GM21390 (cell line): ENCODE measurements around the gene USP12.
A peak's percentile ranks its signal among the peaks of the same experiment; 100 is the strongest.
"Not testable (repeated sequence)": the region's sequence is repeated elsewhere in the genome, so short reads cannot be mapped to it uniquely, and the experiment has no call there.

Experiments used
- ATAC-seq: cut with Tn5 transposase; IDR thresholded peaks from one replicate; pipeline ENCODE4 v1.9.1; 2021; ENCODE audit not compliant: unreplicated experiment

USP12 gene, protein sequence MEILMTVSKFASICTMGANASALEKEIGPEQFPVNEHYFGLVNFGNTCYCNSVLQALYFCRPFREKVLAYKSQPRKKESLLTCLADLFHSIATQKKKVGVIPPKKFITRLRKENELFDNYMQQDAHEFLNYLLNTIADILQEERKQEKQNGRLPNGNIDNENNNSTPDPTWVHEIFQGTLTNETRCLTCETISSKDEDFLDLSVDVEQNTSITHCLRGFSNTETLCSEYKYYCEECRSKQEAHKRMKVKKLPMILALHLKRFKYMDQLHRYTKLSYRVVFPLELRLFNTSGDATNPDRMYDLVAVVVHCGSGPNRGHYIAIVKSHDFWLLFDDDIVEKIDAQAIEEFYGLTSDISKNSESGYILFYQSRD

DNA sequence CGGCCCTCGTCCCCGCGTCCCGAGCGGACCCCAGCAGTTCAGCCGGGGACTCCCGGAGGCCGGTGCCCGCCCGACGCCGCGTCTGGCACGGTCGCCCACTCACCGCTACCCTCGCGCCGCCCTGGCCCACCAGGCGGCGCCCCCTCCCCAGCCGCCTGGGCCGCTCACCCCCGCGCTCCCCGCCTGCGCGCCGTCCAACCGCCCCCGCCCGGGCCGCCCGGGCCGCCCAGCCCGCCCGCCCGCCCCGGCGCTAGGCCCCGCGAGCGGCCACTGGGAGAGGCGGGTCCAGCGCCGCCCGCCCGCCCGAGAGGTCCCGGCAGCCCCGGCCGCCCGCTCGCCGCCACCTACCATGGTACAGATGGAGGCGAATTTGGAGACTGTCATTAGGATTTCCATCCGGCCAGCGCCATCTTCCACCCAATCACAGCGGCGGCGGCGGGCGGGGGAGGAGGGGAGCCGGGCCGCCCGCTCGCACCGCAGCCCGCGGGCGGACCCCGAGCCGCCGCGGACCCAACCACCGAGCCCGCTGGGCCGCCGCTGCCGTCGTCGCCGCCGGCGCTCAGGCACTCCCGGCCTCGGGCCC, at the start of gene USP12:
USP12 (minus strand) TSS at position 568 of the 583 bp plus-strand sequence; CDS start at position 396, 172 bp downstream.
- peak; percentile 5 for ATAC-seq

DNA sequence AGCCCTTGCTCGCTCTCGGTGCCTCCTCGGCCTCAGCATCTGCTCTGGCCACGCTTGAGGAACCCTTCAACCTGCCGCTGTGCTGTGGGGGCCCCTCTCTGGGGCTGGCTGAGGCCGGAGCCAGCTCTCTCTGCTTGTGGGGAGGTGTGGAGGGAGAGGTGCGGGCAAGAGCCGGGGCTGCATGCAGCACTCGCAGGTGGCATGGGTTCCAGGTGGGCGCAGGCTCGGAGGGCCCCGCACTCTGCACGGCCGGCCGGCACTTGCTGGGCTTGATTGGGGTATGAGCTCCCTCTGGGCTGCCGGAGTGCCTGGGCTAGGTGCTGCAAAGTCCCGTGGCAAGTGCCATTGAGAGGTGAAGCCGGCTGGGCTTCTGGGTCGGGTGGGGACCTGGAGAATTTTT, 48.0 kb upstream of the USP12 start:
- no peak for ATAC-seq

DNA sequence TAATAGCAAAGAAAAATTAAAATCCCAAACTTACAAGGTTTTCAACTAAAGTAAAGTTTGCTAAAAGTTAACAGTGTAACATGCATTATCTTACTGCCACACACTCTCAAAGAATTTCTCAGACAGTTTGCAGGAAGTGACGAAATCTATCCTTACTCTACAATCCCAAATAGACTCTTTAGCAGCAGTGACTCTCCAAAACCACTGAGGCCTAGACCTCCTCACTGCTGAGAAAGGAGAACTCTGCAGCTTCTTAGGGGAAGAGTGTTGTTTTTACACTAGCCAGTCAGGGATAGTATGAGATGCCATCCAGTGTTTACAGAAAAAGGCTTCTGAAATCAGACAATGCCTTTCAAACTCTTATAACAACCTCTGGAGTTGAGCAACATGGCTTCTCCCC, 47.2 kb upstream of the USP12 start:
- ATAC-seq: not testable (repeated sequence)

DNA sequence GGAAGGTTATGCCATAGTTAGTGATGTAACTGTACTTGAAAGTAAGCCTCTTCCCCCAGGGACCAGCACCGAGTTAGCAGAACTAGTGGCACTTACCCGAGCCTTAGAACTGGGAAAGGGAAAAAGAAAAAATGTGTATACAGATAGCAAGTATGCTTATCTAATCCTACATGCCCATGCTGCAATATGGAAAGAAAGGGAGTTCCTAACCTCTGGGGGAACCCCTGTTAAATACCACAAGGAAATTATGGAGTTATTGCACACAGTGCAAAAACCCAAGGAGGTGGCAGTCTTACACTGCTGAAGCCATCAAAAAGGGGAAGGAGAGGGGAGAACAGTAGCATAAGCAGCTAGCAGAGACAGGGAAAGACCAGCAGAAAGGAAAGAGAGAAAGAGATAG, 46.2 kb upstream of the USP12 start:
- not testable (repeated sequence) for ATAC-seq

DNA sequence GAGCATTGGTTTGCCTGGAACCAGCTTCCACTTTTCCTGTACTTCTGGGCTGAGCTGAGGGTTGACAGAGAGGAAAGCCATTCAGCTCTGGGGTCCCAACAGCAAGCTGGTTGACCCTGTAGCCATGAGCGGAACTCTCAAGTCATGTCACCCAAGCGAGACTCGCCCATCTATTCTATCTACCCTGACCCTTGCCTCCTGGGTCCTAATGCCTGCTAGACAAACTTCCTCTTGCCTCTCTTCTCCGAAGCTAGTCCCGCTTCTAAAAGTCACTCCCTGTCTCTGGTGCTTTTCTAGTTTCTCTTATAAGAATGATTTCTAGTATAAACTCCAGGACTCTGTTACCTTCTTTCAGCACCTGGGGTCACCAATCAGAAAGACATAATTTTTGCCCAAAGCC, 41.8 kb upstream of the USP12 start:
- ATAC-seq: not testable (repeated sequence)

DNA sequence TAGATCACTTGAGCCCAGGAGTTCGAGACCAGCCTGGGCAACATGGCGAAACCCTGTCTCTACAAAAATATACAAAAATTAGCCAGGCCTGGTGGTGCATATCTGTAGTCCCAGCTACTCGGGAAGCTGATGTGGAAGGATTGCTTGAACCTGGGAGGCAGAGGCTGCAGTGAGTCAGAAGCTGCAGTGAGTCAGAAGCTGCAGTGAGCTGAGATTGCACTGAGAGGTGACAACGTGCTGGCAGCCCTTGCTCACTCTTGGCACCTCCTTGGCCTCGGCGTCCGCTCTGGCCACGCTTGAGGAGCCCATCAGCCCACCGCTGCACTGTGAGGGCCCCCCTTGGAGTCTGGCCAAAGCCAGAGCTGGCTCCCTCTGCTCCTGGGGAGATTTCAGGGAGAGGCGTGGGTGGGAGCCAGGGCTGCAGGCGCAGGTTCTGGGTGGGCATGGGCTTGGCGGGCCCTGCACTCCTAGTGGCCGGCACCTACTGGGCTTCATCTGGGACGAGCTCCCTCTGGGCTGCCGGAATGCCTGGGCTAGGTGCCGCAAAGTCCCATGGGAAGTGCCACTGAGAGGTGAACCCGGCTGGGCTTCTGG, 40.3 kb upstream of the USP12 start:
- no peak for ATAC-seq

DNA sequence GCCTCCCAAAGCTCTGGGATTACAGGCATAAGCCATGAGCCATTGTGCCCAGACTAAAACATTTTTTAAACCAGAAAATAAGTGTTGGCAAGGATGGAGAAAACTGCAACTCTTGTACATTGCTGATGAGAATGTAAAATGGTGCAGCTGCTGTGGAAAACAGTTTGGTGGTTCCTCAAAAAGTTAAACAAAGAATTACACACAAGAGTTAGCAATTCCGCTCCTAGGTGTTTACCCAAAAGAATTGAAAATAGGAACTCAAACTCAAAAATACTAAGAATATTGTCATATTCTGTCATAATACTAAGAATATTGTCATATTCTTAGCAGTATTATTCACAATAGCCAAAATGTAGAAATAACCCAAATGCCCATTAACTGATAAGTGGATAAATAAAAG, 39.7 kb upstream of the USP12 start:
- no peak for ATAC-seq

DNA sequence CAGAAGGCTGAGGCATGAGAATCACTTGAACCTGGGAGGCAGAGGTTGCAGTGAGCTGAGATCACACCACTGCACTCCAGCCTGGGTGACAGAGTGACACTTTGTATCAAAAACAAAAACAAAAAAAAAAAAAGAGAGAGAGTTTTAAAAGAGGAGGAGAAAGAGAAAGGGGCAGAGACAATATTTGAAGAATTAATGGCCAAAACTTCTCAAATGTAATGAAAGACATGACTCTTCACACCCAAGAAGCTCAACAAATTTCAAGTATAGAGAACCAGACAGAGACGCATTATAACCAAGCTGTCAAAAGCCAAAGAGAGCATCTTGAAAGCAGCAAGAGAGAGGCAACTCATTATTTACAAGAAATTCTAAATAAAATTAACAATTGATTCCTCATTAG, 36.9 kb upstream of the USP12 start:
- no peak for ATAC-seq

DNA sequence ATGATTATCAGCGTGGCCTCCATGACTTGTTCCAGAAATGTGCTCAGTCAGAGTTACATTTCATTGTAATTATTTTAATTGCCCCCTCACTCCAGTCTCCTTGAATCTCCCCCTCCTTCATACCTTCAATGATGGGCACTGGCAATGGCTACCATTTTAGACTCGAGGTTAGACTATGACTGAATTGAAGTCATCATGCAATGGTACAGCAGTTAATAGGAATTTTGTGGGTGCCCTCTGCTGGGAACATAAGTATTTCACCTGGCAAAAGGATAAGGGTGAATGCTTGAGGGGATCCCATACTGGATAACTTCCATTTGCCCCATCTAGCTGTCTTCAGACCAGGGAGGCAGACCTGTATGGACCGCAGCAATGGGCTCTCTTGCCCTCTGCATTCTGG, 32.2 kb upstream of the USP12 start:
- no peak for ATAC-seq

DNA sequence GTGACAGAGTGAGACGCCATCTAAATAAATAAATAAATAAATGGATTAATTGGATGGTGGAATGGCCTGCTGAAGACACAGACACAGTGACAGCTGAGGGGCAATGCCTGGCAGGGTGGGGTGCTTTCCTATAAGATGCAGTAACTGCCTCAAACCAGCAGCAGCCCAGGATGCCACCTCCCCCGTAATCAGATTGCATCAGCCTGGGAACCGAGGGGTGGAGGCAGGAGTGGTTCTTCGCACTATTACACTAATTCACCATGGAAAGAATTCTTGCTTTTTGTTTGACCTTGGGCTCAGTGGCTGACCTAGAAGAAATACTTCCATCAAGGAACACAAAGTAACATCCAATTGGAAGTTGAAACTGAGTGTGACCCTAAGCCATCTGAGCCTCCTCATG, 31.6 kb upstream of the USP12 start:
- ATAC-seq: no peak

DNA sequence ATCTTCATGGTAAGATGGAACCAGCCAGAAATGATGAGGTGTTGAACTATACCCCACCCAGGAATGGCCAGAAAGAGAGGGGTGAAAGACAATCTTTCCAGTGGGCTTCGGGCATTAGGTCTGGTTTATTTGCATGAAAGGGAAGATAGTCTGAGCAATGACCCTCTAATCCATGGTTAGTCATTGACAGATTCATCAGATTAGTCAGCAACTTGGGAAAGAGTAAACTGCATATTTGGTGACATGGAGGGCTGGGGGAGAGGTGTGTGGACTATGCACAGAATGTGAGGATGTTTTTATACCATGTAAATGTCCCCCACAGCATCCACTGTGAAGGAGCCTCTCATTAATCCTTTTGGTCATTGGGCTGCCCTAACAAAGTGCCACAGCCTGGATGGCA, 30.1 kb upstream of the USP12 start:
- no peak for ATAC-seq

DNA sequence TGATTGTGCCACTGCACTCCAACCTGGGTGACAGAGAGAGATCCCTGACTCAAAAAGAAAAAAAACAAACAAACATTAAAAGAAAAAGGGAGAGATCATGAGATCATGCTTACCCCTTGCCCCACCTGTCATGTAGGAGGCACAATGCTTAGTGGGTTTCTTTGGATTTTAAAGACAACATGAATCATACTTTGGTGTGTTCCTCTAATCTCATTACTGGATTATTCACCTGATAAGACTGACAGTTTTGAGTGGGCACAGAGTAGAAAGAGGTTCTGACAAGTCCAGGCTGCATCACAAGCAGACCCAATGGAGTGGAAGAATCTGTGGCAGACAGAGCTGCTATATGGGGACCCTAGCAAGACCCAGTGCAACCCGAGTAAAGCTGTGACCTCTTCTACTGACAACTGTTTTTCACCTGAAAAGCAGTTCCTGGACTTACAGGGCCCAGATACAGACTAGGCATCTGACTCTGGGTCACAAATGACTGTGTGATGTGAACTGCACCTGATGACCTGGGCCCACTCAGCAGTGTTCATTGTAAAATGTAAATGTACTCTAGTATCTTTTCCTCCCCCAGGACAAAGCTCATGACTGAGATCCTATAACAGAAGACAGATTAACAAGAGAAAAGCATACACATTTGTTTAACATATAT, 28.9 kb upstream of the USP12 start:
- no peak for ATAC-seq

DNA sequence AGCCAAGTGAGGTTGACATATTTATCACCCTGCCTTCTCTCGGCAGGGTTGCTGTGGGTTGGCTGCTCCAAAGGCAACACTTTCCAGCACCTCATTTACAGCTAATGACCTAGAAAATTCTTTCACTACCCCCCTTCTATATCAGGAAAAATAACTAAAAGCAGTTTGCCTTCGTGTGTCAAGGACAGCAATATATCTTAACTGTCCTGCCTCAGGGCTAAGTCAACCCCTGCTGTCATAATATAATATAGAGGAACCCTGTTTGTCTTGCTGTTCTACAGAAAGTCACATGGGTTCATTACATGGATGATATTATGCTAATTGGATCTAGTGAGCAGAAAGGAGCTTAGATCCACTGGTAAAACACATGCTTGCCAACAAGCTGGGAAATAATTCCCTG, 28.1 kb upstream of the USP12 start:
- no peak for ATAC-seq

DNA sequence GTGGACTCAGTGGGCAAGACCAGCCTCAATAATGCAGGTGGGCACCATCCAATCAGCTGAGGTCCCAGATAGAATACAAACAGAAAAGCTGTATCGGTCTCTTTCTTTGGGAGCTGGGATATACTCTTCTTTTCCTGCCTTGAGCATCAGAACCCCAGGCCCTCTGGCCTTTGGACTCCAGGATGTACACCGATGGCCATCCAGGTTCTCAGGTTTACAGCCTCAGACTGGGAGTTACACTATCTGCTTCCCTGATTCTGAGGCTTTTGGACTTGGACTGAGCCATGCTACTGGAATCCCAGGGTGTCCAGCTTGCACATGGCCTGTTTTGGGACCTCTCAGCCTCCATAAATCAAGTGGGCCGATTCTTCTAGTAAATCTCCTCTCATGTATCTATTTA, 27.6 kb upstream of the USP12 start:
- no peak for ATAC-seq

DNA sequence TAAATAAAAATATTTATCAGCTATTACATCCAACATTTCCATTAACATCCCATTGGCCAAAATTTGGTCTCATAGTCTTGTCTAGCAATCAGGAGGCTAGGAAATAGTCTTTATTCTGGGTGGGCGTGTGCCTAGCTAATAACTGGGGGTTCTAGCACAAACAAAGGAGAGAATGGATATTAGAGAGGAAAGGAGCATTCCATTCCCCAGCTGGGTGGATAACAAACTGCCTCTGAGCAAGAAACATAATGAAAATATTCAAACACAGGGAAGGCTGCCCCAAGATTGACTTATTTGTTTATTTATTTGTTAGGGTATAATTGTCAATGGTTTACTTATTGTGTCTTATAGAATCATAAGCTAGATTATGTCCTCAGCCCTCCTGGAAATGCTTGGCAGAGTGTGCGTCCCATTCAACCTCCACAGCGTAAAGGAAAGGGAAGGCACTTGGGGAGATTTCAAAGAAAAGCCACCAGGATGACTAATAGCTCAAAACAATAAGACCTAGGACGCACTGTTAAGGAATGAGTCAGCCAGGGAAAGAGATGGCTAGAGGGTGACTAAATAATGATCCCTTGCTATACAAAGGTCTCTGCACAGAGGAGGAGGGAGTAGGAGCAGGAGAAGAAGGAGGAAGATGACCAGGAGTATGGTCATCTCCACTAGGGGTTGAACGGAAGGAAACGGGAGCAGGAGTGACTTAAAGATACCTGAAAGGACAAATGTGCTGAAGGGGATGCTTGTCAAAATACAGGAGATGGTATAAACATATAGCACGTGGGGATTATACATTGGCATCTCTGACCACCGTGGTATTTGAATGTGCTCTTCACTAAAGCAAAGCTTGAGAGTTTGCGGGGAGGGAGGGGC, 23.5 kb upstream of the USP12 start:
- no peak for ATAC-seq

DNA sequence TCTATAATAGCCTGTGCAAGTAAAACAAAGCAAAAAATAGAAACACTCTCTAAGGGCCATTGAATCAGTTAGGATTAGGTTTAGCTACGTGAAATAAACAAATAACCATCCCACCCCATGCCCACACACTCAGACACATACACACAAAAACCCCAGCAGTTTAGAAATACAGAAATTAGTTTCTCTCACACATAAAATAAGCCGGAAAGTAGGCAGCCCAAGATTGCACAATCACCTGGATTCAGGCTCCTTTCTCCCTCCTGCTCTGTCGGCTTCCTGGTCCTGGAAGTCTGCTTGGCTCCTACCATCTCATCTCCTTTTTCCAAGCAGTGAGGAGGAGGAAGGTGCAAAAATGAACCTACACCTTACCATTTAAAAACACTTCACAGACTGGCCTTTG, 22.6 kb upstream of the USP12 start:
- no peak for ATAC-seq

DNA sequence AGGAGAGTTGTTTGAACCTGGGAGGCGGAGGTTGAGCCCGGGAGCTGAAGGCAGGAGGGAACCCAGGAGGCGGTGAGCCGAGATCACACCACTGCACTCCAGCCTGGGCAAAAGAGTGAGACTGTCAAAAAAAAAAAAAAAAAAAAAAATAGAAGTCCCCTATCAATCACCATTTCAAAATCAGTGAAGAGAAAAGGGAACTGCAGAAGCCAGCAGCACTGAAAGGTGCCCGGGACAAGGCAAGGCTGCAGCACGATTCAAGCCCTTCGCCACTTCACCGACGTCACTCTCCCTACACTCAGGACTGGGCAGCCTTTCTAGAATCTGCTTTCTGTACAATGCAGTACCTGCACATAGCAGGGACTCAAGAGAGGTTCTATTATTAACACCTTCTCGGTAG, 21.9 kb upstream of the USP12 start:
- no peak for ATAC-seq

DNA sequence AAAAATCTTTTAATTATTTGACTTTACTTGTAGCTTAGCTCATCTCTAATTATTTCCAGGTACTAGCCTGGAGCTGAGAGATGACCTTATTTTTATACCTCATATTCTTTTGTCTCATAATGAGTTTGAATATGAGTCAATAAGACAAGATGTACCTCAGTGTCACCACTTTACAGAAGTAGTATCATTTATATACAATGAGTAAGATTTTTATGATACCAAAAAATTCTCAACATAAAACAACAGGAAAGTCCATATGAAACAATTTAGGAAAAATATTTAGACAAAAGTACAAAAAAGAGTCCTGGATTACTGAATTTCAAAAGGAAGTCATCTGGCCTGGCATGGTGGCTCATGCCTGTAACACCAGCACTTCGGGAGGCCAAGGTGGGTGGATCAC, 21.4 kb upstream of the USP12 start:
- ATAC-seq: no peak

DNA sequence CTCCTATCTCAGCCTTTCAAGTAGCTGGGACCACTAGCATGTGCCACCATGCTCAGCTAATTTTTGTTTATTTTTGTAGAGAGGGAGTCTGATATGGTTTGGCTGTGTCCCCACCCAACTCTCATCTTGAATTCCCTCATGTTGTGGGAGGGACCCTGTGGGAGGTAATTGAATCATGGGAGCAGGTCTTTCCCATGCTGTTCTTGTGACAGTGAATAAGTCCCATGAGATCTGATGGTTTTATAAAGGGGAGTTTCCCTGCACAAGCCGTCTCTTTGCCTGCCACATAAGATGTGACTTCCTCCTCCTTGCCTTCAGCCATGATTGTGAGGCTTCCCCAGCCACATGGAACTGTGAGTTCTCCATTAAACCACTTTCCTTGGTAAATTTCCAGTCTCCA, 20.8 kb upstream of the USP12 start:
- ATAC-seq: not testable (repeated sequence)

DNA sequence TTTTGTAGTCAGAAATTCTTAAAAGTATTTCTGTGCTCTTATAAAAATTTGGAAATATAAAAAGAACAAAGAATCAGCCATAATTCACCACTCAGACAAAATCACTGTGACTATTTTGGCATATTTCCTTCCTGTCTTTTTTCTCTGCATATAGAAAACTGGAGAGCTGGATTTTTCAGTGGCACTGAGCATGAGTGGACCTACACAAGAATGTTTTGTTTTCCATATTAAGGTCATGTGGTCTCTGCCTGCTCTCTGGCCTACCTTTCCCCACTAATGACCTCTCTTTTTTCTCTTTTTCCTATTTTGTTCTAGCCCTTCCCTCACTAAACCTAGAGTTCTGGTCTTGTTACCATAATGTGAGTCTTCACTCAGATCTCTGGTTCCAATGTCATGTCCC, 17.6 kb upstream of the USP12 start:
- no peak for ATAC-seq

DNA sequence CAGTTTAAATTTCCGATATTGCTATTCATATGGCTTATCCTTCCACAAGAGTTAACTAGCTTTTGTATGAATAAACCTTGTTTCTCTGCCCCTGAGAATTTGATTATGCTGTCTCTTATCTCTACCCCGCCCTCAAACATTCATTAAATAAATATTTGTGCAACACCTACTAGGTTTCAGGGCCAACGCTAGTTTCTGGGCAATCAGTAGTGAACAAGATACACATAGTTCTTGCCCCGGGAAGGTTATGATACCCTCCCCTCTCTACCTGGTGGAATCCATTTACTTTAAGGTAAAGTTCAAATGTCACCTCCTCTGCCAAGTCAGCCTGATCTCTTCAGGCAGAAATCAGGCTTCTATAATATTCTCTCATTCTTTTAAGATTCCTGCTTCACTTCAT, 16.6 kb upstream of the USP12 start:
- no peak for ATAC-seq
